Mononuclear cell (primary cell): ENCODE measurements around the gene EFNB2. TPM values are rescaled to one million over a fixed set of nuclear protein-coding genes. Genes with fewer than 3 reads are reported as not detected.

Experiments
- H3K27me3 ChIP-seq: 2 replicates; pipeline ENCODE4 v1.6.0; 2011; ENCODE audit warnings: low read length, control low read depth; ENCODE audit not compliant: insufficient read depth
- H3K4me1 ChIP-seq: 2 replicates; pipeline ENCODE4 v1.5.1; 2011; ENCODE audit warnings: mild to moderate bottlenecking, low read length, control low read depth; ENCODE audit not compliant: insufficient read depth
- H3K4me3 ChIP-seq: 2 replicates; pipeline ENCODE4 v1.5.1; 2011; ENCODE audit warnings: mild to moderate bottlenecking, low read length, moderate library complexity
- H3K9me3 ChIP-seq: 2 replicates; pipeline ENCODE4 v1.5.1; 2011; ENCODE audit warnings: low read depth, mild to moderate bottlenecking, control low read depth, low read length
- total RNA-seq: library from RNA; depleted of rRNA; stranded (reverse); fragments of >200 nt; gene quantifications from one replicate; pipeline ENCODE4 v1.2.3, GENCODE V29; 2012

The EFNB2 gene
- total RNA-seq, 1 donor, result 0.21 TPM

DNA sequence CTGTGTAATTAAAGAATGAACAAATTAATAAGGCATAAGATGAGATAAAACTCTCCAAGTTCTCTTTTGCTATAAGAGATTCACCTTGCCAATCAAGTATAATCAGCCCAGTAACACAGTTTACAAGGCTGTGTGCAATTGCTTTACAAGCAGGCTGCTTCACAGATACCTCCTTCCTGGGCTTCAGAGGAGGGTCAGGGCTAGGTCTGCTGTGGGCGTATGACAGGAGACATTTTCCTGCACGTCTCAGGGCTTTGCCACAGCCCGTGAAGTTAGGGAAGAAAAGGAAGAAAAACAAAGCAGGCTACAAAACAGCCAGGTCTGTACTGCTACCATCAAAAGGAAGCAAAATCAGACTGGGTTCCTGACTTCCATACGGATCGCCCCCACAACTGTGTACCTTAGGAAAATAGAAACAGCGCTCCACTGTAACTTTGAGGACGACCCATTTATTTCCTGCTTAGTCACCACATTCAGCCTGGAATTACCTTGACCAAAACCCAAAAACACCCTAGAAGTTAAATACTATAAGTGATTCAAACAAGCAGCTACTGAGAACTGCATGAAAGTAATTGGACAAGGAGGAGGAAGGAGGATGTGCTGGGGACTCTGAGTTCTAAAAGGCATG, 12.4 kb downstream of the EFNB2 start:
- H3K9me3 ChIP-seq, result no peaks in the 10 kb centered on the region
- H3K4me1 ChIP-seq, result no peaks in the 10 kb centered on the region
- H3K4me3 ChIP-seq, result no peak overlapping the region
- H3K27me3 ChIP-seq, result peaks cover 13% of the 10 kb centered on the region

DNA sequence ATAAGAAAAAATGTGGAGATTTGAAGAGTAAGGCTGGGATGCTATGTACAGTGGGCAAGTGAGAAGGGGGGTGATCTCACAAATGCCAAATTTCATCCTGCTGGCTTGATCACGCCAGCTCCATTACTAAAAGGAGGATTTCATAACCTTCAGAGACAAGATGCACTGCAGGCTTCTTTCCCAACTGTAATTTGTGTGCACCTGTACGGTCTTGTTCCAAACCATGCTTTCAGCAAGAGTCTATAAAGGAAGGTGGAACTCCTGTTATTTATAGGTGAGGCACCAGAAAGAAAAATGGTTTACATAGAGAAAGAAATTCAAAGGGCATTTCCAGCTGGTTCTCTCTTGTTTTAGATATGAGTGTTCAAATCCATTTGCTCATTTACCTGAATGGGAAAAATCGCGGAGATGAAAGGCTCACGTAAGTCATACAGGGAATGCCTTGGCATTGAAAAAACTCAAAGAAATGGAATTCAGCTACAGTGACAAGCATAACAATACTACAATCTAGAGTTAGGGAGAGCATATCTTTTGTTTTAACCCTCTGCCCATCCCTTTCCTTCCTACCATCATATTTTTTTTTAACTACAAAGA, 13.3 kb downstream of the EFNB2 start:
- no peaks in the 10 kb centered on the region for H3K4me1 ChIP-seq
- H3K4me3 ChIP-seq, result no peak overlapping the region
- H3K27me3 ChIP-seq, result peaks cover 13% of the 10 kb centered on the region
- no peaks in the 10 kb centered on the region for H3K9me3 ChIP-seq

DNA sequence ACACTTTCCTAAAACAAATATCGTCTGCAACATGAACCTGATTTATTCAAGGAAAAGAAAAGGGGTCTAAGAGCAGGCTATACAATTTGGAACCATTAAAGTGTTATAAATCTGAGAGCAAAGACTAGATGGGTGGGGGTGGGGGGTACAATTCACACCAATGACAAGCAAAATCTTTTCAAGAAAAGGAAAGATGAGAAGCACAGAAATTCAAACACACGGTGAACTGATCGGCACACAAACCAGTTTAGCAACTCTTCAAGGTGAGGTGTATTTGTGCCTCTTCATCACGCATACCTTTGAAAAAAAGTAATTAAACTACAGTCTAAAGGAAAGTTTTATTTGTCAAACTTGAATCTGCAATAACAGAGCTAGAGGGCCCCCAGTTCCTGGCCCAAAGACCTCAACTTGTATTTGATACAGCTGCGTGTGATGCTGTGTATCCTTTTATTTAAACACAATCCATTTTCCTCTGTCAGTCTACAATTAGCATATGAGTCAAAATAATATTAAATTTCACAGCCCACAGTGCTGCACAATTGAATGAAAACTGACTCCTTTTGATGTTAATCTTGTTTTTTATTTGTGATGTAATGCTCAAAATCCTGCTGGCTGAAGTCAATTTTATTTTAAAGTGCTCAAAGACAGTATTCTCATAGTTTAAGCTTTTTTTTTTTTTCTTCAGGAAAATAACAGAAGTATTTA, 14.2 kb downstream of the EFNB2 start:
- H3K27me3 ChIP-seq, result peaks cover 10% of the 10 kb centered on the region
- no peaks in the 10 kb centered on the region for H3K9me3 ChIP-seq
- no peak overlapping the region for H3K4me3 ChIP-seq
- no peaks in the 10 kb centered on the region for H3K4me1 ChIP-seq

DNA sequence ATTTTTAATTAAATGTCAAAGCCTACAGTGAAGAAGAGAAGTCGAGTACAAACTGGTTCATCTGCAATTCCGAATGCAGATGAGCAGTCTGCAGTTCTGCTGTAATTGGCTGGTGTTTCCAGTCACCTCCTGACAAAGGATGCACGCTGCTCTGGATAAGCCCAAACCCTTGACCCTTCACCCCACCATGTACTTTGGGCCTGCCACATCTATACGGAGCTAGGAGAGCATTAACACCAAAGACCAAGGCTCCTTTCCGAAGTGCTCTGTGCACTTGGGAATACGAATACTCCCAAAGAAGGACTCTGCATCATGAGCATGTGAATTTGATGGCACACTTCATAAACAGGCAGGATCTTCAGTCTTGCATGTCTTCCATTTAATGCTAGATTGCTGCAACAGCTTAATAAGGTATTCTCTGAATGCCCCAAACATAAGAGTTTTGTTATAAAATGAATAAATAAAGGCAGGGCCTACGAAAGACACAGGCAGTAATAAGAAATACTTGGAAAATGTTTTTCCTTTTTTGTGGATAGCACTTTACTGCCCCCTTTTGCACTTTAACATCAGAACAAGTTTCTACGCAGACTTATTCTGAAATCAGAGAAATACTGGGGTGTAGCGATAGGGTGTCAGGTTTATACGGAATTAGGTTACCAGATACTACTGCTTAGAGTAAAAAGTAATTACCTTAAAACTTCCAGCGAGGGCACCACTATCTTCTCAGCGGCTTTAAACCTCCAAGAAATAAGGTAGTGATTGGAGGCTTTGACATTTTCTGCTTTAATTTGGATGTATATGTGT, 15.0 kb downstream of the EFNB2 start:
- no peaks in the 10 kb centered on the region for H3K4me1 ChIP-seq
- no peak overlapping the region for H3K4me3 ChIP-seq
- peaks cover 10% of the 10 kb centered on the region for H3K27me3 ChIP-seq
- no peaks in the 10 kb centered on the region for H3K9me3 ChIP-seq

DNA sequence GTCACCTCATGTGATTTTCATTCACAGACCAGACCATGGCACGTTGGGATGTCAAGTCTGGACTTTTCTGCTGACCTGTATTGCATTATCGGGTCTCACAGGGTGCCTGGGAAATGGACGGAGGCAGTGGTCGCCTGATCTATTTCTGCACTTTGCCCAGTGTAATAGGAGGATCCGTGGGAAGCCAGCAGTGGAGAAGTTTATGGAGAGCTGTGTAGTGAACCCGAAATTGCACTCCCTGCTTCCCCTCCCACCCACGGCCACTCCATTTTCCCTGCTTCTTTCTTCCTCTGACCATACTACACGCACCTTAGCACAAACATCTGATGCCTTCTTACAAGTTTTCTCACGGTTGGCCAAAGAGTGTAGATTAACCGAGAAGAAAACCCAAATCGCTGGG, 16.9 kb downstream of the EFNB2 start:
- Histone ChIP-seq H3K27me3 (peaks cover 6% of the 10 kb centered on the region), H3K4me1 (no peaks in the 10 kb centered on the region), H3K9me3 (no peaks in the 10 kb centered on the region), H3K4me3 (no peak overlapping the region)

DNA sequence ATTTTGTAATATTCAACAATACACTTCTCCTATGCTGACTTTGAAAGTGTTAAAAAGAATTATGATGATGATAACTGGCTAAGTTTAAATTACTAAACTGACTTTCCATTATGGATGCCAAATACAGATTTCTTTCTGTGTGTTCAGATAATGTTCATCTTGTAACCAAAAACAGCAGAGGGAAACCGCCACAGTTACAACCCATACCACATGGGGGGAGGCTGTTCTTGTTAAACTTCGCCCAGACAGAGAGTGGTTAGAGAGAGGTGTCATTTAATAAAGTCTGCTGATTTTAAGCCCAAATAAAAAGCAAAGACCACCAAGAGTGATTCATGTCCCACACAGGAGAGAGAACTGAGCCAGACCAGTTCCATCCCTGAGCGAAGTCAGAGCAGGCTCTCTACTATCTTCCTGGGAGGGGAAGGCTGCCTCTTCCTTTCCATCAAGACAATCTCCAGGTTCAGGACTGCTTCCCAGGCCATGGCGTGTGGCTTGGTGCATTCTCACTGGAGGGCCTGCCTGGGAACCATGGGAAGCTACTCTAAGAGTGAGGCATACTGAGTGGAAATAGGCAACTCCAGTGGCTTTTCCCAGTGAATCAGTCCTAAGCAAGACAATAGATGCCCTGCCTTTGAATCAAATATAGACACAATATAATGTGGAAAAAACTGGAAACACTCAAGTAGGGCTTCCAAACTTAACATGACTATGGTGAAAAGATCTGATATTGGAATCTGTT, 18.2 kb downstream of the EFNB2 start:
- Histone ChIP-seq H3K27me3 (peaks cover 3% of the 10 kb centered on the region), H3K9me3 (no peaks in the 10 kb centered on the region), H3K4me1 (no peaks in the 10 kb centered on the region), H3K4me3 (no peak overlapping the region)

DNA sequence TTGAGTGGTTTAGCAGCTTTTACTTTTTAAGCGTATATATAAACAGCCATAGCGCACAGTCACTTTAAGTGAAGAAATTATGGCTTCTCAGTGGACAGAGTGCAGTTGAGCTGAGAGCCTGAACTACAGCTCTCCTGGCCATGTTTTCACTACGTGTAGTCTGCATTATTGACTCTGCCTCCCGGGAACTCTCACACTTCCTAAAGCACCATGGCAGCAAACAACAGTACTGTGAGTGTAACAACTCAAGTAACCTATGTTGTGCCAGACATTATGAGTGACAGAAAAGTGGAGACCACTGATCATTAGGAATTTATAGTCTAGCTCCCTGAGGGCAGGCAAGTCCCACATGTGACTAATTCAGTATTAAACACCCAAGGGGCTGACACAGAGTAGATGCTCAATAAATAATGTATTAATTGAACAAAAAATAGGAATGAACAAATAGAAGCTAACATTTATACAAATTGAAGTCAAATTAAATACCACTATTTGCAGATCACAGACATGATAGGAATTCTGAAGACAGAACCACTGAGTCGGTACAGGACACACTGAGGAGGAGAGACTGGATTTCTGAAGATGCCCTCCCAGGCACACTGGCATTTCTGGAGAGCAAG, 19.7 kb downstream of the EFNB2 start:
- Histone ChIP-seq H3K4me3 (no peak overlapping the region), H3K4me1 (no peaks in the 10 kb centered on the region), H3K9me3 (no peaks in the 10 kb centered on the region), H3K27me3 (peaks cover 3% of the 10 kb centered on the region)

DNA sequence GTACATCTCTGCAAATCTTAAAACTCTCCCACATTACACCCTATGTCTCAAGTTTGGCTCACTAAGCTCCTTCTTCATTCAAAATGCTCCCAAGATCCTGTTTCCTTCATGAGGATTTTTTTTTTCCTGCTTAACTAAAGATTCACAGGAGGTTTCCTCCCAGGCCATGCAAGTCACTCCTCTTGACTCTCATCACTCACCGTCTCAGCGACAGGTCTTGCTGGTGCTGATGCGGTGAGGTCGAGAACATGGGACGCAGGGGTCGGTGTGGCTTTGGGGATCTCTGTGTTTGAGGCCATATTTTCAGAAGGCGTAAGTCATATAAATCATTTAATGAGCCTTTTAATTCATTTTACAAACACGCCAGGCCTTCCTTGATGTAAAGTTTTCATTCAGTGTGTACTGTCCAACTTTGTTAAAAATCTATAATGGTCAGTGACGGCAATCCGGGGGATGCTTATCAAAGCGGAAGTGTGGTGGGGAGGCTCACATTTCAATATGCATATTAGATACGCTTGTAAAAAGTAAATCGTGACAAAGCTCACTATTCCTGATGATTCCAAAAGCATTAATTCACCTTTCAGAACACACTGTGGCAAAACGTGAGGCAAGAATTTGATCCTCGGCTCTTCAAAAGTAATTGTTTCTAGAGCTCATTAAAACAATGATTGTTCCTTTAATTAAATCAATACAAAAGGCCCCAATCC, 20.4 kb downstream of the EFNB2 start:
- Histone ChIP-seq H3K27me3 (no peaks in the 10 kb centered on the region), H3K4me1 (no peaks in the 10 kb centered on the region), H3K9me3 (no peaks in the 10 kb centered on the region), H3K4me3 (no peak overlapping the region)

DNA sequence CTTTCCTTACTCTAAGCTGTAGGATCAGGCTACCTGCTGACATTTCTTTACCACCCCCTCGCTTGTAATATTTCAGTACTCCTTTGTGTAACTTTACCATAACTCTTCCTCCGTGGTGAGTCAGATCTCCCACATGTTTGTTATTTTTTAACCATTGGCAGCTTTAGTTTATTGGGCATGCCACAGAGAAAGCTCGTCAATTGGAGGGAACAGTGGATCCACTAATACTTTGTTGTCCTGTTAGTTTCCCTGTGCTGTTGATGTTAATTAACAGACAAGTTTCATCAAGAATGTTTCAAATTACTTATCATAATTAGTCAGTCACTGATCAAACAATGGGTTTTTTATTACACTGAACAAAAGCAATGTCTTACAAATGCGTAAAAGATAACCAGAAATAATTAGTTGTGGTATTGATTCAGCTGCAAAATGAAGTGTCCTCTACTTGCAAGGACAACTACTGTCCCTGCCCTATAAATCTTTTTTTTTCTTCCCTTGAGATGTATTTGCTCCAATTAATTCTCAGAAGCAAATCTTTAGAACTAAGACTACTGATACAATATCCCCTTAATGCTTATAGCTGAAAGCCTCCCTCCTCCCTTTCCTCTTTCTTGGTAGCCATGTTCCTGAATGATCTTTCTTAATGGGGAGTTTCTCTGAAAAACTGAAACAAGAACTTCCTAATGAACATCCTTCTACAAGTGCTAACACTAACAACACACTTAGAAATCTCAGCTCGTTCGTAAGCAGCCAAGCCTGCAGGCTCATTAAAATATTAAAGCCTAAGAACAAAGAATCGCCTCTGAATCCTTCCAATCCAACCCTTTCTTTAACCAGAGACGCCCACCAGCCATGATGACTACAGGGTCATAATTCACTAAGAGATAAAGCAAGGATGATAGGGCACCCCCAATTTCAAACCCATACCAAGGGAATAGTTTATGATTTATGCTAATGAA, 22.2 kb downstream of the EFNB2 start:
- no peaks in the 10 kb centered on the region for H3K27me3 ChIP-seq
- H3K4me1 ChIP-seq, result no peaks in the 10 kb centered on the region
- H3K9me3 ChIP-seq, result no peaks in the 10 kb centered on the region
- H3K4me3 ChIP-seq, result no peak overlapping the region

DNA sequence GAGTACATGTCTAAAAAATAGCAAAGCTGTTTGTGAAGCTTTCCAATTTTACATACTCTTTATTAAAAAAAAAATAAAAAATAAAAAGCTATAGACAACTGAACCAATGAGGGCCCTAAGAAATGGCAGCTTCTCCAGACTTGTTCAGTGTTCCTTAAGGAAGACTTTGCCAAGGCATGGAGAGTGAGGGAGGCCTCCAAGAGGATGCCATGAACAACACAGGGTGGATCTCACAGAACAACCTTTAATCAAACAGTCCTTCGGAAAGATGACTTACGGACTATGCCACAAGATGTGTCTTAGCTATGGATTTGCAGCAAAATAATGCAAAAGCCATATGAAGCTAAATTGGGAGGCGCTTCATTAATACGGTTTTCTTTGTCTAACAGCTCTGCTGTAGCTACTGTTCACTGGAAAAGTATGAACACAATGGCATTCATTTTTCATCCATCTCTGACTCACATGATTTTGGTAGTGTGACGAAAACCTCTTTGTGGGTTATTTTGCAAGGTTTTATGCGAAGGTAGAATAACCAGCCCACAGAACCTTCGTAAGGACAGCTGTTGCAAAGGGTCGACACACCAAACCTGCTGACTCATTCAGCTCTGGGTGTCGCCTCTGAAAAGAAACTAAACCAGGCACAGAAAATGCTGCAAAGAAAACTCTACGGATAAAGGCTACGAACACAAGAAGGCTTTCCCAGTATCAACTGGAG, 27.7 kb downstream of the EFNB2 start:
- peaks cover 6% of the 10 kb centered on the region for H3K27me3 ChIP-seq
- H3K4me3 ChIP-seq, result no peak overlapping the region
- no peaks in the 10 kb centered on the region for H3K9me3 ChIP-seq
- no peaks in the 10 kb centered on the region for H3K4me1 ChIP-seq

DNA sequence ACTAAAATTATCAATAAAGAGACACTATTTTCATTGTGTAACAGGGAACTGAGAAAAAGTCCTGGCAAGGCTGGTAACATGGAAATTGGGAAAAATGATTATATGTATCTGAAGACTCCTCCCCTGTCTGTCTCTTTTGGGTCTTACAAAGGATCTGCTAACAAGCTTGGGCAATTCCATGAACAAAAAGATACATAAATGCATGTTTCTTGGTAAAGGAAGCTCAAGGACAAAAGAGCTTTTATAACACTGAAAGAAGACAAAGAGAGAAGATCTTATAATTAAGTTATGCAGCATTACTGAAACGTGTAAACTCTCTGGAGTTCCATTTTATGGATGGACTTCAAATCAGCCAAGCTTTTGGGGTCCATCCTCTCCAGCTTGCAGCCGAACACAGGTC, 29.2 kb downstream of the EFNB2 start:
- H3K9me3 ChIP-seq, result no peaks in the 10 kb centered on the region
- H3K4me3 ChIP-seq, result no peak overlapping the region
- H3K27me3 ChIP-seq, result peaks cover 6% of the 10 kb centered on the region
- H3K4me1 ChIP-seq, result no peaks in the 10 kb centered on the region

DNA sequence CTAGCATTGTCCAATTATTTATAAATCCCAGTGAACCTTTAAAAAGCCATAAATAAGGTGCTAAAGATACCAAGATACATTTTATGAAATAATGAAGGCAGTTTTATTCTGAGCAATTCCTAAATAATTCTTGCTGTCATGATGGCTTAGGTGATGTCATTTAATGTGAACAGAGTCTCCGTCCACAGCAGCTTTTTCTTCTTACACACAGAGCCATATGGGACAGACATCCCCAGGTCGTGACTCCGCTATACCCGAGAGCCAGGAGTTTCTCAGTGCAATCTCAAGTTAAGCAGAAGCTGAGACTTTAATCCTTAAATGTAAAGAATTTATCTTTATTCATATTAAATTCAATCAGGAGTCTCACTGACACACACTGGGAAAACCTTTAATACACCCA, 29.7 kb downstream of the EFNB2 start:
- H3K27me3 ChIP-seq, result peaks cover 6% of the 10 kb centered on the region
- H3K4me3 ChIP-seq, result no peak overlapping the region
- H3K9me3 ChIP-seq, result no peaks in the 10 kb centered on the region
- no peaks in the 10 kb centered on the region for H3K4me1 ChIP-seq
